Measurements from ENCODE around the gene TRMT2A.

TRMT2A gene

DNA sequence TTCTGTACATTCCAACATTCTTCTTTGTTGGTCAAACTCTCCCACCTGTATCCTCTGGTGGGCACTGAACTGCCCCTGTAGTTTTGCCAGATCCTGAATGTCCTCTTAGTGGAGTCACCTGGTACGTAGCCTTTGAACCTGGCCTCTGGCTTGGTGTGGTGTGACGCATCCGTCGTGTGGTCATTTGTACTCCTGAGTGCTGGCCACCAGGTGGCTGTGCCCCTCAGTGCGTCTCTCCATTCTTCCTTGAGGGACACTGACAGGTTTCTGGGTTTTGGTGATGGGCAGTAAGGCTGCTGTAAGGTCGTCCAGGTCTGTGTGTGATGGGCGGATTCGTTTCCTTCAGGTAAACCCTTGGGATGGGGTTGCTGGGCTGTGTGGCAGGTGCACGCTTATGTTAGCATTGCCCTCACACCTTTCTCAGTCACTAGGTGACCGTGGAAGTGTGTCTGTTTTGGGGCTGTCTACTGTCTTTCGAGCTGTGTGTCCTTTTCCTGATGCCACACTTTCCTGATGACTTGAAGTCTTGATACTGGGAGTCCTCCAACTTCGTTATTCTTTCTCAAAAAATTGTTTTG, 14.7 kb downstream of the TRMT2A start:
- DNase-seq = no peak

- no peak for DNase-seq
These were observed 15.4 kb downstream of the TRMT2A start for GRCh38 chr22:20101638-20102037.

DNA sequence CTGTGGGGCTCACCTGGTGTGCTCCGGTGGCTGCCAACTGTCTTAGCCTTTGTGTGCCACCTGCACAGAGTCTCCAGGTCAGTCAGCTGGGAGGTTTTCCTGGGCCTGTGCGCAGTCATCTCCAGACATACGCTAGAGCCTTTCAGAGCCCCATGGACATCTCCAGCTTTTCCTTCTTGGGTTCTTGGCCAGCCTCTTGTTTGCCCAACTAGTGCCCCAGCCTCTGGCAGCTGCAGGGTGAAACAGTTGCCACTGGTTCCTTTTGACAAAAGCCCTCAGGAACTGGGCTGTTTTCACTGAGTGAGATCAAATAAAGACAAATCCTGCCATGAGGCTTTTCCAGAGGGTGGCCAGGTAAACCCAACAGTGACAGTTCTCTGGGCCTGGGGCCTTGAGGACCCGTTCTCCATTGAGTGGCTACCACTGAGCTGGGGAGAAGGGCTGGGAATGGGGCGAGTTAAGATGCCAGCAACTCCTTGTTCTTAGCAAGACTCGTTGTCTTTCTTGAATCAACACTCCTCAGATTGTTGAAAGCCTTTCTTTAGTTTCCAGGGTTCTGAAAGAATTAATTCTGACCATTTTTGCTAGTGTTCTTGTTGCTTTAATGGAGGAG, 17.8 kb downstream of the TRMT2A start:
- DNase-seq = no peak

GRCh38 chr22:20096574-20097420, 20.2 kb downstream of the TRMT2A start:
- DNase-seq = no peak

GRCh38 chr22:20095521-20095920, 21.5 kb downstream of the TRMT2A start:
- peak in 1 of 5 experiments; percentile 19 for DNase-seq

DNA sequence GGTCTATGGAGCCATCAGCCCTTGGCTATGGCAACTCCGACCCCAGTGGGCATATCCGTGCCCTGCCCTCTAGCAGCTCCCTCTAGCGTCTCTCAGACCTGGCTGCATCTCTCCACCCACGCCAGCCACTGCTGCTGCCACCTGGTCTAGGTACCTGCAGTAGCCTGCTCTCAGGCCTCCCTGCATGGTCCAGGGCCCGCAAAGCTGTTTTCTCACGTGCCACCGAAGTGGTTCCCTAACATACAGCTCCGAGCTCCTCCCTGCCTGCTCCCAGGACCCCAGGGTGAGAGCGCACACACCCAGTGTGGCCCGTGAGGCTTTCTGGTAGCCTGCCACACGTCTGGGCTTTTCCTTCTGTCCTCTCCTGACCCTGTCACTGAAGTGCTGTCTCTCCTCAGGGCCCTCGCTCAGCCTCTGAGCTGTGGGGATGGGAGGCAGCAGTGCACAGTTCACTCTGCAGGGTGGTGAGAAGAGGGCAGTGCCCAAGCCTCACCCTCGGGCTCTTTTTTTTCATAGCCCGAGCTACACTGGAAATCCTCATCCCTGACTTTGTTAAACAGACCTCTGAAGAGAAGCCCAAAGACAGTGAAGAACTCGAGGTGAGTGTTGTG, 22.7 kb downstream of the TRMT2A start:
- DNase-seq = no peak

GRCh38 chr22:20093418-20094196, 23.4 kb downstream of the TRMT2A start:
- DNase-seq = no peak

GRCh38 chr22:20092477-20092854, 24.6 kb downstream of the TRMT2A start:
- no peak for DNase-seq

GRCh38 chr22:20091690-20092476, 25.1 kb downstream of the TRMT2A start:
- DNase-seq = peak in 2 of 5 experiments; percentile 37 to 67

GRCh38 chr22:20090730-20091240, 26.2 kb downstream of the TRMT2A start:
- peak in 1 of 5 experiments; percentile 21 for DNase-seq

DNA sequence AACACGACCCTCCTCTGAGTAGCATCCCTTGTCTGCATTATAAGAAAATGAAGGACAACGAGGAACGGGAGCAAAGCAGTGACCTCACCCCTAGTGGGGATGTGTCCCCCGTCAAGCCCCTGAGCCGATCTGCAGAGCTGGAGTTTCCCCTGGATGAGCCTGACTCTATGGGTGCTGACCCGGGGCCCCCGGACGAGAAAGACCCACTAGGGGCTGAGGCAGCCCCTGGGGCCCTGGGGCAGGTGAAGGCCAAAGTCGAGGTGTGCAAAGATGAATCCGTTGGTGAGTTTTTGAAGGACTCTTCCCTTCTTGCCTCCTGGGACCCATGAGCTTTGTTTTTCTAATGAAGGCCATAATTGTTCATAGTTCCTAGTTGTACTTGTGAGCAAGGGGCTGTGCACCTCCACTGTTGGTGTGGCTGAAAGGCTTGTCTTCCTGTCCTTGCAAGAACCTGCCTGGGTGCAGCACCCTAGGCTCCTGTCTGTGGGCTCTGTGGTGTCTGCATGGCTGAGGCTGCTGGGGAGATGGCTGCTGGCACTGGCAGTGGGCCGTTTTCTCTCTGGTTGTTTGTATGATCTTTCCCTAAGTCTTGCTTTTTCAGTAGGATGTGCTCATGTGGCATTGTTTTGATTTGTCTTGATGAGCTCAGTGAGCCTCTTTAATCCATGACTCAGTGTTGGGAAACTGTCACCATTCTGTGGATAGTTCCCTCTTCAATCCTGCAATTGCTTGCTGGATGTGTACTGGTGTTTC, 26.9 kb downstream of the TRMT2A start:
- DNase-seq = peak in 1 of 5 experiments; percentile 54

GRCh38 chr22:20089226-20089976, 27.6 kb downstream of the TRMT2A start:
- no peak for DNase-seq

GRCh38 chr22:20088263-20088648, 28.8 kb downstream of the TRMT2A start:
- no peak for DNase-seq

DNA sequence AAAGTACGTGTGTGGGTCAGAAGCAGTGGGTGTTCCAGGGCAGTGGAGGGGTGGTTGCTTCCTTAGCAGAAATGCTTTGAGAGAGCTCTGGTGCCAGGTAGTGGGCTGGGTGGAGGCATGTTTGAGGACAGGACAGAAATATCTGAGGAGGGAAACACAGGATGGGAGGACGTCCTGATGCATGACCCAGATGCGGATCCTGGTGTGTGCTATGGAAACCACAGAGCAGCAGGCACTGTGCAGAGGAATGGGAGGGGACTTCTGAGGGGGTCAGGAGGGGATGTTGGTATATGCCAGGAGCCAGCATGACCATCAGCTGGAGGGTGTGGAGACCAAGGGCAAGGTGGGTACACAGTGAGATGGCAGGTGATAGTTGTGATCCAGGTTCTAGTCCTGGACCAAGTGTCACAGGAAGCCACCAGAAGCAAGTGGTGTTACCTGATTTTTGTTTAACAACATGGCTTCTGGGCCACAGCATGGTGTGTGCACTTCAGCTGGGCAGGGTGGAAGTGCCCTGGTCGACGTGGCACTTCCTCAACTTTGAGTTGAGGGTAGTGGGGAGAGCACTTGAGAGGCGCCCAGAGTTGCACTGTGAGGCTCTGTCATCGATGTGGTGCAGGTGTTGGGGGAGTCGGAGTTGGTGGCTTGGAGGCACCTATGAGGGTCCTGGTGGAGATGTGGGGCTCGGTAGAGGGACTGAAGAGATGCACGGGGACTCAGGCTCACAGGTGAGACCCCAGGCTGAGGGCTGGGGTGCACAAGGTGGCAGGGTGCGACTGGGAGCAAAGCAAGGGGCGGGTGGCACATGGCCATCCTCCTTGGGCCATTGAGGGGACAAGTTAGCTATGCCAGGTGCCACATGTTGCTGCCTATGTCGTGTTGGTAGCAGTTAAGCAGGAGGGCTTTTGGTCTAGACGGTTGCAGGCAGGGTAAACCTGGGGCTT, 29.4 kb downstream of the TRMT2A start:
- peak in 1 of 5 experiments; percentile 40 for DNase-seq

GRCh38 chr22:20086763-20087162, 30.3 kb downstream of the TRMT2A start:
- DNase-seq = no peak

GRCh38 chr22:20086101-20086599, 30.9 kb downstream of the TRMT2A start:
- DNase-seq = no peak

GRCh38 chr22:20085651-20086050, 31.4 kb downstream of the TRMT2A start:
- DNase-seq = no peak
